A549 treated with Mapracorat at 1 μM for 4 hours (cell line): Measurements from ENCODE around the gene CA11. TPM values are rescaled to one million over a fixed set of nuclear protein-coding genes. Genes with fewer than 3 reads are reported as not detected.

Source experiments
- total RNA-seq: library from RNA; stranded (reverse); fragments of 200-300 nt; extraction: Qiagen RNA extraction; gene quantifications from 5 replicates; pipeline ENCODE4 v1.2.3, GENCODE V29; 2022

CA11 gene
- total RNA-seq = 7.9 to 13.4 TPM (median 9.7 TPM) in 5 replicates

DNA sequence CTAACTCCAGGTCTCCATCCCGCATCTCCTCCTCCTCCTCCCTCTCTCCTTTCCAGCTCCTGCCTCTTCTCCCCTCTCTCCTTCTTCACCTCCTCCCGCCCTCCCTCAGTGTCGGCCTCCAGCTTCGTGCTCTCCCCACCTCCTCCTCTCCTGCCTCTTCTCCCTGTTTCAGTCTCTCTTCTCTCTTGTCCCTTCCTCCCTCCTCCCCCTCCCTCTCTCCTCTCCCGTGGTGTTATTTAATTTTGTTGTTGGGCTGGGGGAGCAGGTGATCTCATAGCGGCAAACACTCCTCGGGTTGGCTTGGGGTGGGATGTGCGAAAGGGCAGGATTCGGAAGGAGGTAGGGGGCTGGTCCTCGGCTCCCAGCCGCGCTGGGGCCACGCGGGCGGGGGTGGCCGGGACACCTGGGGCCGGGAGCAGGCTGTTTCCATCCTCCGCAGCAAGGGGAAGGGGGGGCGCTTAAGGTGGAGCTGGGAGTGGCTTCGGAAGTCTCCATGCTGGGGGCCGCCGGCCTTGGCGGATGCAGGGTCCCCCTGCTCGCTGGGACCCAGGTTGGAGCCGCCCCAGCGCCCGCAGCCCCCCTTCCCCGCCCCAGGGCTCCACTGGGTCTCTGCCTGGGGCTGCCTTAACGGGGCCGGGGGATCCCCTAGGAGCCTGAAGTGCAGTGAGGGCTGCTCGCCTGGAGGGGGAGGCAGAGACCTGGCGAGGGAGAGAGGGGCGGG, at the start of gene CA11:
Gene CA11, minus strand, starts transcription at position 187 of the 721 bp plus-strand sequence. CDS start 555 bp downstream, outside the sequence.

DNA sequence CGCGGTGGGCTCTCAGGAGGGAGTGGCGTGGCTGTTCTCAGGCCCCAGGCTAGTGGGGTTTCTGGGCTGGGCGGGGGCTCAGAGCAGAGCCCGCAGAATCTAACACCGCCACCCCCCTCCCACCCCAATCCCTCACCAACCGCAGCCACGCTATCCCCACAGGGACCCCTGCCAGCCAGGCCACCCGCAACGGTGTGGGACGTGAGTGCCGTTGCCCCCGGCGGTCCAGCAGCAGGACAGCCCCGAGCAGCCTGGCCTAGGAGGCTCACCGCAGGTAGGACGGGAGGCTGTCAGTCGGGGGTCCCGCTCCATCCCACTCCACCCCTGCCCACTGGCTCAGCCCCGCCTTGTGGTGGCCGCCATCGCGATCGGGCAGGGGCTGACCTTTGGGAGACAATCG, 27.0 kb upstream of the CA11 start, which contains the start of gene NTN5:
Gene NTN5, minus strand, starts transcription at position 24 of the 400 bp plus-strand sequence. CDS start 2,031 bp downstream, outside the sequence.

DNA sequence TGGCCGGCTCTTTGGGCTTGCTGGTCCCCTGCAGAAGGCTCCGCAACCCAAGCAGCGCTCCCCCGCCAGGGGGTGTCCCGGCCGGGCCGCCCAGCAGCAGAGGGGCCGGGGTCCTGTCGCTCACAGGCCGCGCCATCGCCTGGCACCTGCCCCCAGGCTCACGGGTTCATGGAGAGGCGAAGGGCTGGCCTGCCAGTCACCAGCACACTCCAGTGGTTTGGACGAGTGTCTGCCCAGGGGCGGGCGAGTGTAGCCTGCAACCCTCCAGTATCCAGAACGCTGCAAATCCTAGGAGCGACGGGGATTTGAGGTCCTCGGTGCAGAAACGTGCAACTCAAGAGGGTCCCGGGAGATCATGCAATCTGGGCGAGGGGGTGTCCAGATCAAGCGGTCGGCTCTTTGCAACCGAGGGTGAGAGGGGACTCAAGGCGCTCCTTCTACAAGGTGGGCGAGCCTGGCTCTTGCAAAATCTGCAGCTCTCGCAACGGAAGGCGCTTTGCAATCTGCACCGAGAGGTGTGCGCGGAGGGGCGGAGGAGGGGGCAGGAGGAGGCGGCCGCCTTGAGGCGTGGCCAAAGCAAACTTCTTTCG, 9.0 kb downstream of the CA11 start, which contains the start of gene DBP:
Gene DBP, minus strand, starts transcription at position 521 of the 590 bp plus-strand sequence. Its CDS starts 385 bp downstream, at position 136.

DNA sequence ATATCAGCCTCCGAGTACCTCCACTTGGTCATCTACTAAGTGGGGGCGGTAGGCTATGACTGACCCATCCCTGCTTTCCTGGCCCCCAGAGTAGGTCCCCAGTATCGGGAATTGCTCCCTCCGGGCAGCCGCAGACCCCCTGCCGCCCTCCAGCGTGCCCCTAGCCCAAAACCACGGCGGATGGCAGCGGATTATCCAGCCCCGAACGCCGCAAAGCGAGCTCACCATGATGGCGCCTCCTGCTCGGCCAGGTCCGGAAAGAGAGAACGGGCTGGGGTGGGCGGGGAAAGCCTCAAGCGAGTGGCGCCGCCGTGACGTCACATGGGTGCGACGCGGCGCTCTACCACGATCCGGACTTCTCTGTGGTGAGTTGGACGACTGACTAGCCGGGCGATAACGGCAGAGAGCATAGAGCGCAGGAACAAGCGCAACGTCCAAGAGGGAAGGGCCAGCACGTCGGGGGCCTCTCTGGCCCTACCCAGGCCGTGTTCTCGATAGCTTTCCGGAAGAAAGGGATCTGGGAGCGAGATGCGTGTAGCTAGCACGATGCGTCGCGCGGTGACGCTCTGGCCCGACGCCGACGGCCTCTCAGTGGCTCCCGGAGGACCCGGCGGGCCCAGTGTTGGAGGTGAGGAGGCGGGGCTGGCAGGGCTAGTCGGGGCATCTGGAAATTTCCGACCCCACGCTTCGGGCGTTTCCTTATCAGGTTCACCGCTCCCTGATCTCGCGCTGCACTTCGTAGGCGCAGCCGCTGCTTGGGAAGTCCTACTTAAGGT, 26.9 kb downstream of the CA11 start, which contains the start of the genes RPL18 and SPHK2:
Gene RPL18, minus strand, starts transcription at position 263 of the 776 bp plus-strand sequence. Its CDS starts 35 bp downstream, at position 228.
Gene SPHK2, plus strand, starts transcription at position 591 of the 776 bp plus-strand sequence. CDS start 1,009 bp downstream, outside the sequence.

DNA sequence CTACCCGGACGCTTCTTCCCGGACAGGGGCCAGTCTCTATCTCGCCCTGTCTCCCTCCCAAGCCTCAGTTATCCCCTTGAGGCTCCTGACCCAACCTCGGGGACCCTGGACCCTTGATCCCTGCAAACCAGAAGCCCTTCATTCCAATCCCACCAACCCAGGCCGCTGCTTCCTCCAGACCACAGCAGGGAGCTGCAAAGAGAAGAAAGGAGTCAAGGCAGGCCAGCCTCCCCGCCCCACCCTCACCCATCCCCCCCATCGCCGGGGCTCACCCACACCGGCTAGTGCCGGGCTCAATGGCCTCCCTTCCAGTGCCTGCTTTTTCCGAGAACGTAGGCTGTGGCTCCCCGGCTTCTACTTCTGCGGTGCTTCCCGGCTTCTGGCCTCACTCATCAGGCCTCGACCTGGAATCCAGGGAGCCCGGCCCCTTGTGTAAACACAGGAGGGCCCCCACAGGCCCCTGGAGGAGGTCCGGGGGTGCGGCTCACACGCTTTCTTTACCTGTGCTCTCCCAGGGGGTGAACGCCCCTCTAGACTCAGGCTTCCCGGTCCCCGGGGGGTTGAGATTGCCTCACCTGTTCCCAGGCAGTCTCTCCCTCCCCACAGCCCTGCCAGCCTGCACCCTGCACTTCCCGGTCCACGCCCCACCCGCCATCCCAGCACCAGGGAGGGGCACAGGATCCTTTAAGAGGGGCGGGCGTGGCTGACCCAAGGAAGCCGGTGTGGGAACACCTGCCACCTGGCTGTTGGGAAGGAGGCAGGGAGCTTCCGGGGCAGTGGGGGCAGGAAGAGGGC, 31.4 kb downstream of the CA11 start, which contains the start of gene FAM83E:
Gene FAM83E, minus strand, starts transcription at position 641 of the 795 bp plus-strand sequence. CDS start 1,704 bp downstream, outside the sequence.

DNA sequence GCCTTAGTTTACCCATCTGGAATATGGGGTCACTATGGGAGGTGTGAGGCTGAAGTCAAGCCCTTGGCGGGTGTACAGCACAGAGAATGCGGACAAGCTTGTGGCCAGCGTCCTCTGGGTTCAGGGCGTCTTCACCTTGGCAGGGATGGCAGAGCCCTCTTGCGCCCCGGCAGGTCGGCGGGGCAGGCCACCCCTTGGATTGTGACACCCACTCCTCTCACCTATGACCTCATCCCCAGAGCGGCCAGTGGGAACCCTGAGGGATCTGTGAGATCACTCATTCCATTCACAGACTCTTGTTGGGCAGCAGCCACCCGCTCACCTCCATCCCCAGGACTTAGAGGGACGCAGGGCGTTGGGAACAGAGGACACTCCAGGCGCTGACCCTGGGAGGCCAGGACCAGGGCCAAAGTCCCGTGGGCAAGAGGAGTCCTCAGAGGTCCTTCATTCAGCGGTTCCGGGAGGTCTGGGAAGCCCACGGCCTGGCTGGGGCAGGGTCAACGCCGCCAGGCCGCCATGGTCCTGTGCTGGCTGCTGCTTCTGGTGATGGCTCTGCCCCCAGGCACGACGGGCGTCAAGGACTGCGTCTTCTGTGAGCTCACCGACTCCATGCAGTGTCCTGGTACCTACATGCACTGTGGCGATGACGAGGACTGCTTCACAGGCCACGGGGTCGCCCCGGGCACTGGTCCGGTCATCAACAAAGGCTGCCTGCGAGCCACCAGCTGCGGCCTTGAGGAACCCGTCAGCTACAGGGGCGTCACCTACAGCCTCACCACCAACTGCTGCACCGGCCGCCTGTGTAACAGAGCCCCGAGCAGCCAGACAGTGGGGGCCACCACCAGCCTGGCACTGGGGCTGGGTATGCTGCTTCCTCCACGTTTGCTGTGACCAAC, 39.3 kb downstream of the CA11 start, which contains the start of gene SPACA4:
Gene SPACA4, plus strand, starts transcription at position 280 of the 896 bp plus-strand sequence. Its CDS starts 237 bp downstream, at position 517.

Other genes starting within 250 kb of the CA11 start
- gene GRWD1, start 200.2 kb downstream of the CA11 start, total RNA-seq = 97.2 to 126 TPM (median 111 TPM) in 5 replicates
- 0.77 to 2.1 TPM (median 1.1 TPM) in 5 replicates for gene KCNJ14, start 190.6 kb downstream of the CA11 start, total RNA-seq
- gene CYTH2, start 176.8 kb downstream of the CA11 start, total RNA-seq = 55.3 to 69.3 TPM (median 62.3 TPM) in 5 replicates
- gene LMTK3, start 134.4 kb downstream of the CA11 start, total RNA-seq = 2.1 to 5.4 TPM (median 4.9 TPM) in 5 replicates
- 14.1 to 18.6 TPM (median 16.0 TPM) in 5 replicates for gene SULT2B1, start 94.0 kb downstream of the CA11 start, total RNA-seq
- not detected in 5 replicates for gene SPACA4, start 39.4 kb downstream of the CA11 start, total RNA-seq
- 0.14 to 0.42 TPM (median 0.22 TPM) in 5 replicates for gene FAM83E, start 31.1 kb downstream of the CA11 start, total RNA-seq
- gene RPL18, start 27.0 kb downstream of the CA11 start, total RNA-seq = 3,098 to 3,568 TPM (median 3,229 TPM) in 5 replicates
- gene SPHK2, start 26.7 kb downstream of the CA11 start, total RNA-seq = 10.0 to 16.5 TPM (median 13.6 TPM) in 5 replicates
- 1.0 to 2.9 TPM (median 2.5 TPM) in 5 replicates for gene DBP, start 8.8 kb downstream of the CA11 start, total RNA-seq
- 0.07 to 0.19 TPM (median 0.10 TPM) in 4 of 5 replicates, not detected in the other for gene NTN5, start 26.8 kb upstream of the CA11 start, total RNA-seq
- gene FUT2, start 49.8 kb upstream of the CA11 start, total RNA-seq = not detected in 5 replicates
- 0.18 to 0.42 TPM (median 0.34 TPM) in 5 replicates for gene MAMSTR, start 73.5 kb upstream of the CA11 start, total RNA-seq
- gene RASIP1, start 94.4 kb upstream of the CA11 start, total RNA-seq = 0.43 to 0.82 TPM (median 0.59 TPM) in 5 replicates
- not detected in 5 replicates for gene IZUMO1, start 100.7 kb upstream of the CA11 start, total RNA-seq
- 0.04 to 0.10 TPM (median 0.05 TPM) in 5 replicates for gene FUT1, start 106.5 kb upstream of the CA11 start, total RNA-seq
- gene FGF21, start 109.3 kb upstream of the CA11 start, total RNA-seq = not detected in 5 replicates
- gene BCAT2, start 164.8 kb upstream of the CA11 start, total RNA-seq = 51.8 to 64.0 TPM (median 60.0 TPM) in 5 replicates
- 12.3 to 15.1 TPM (median 12.8 TPM) in 5 replicates for gene HSD17B14, start 190.3 kb upstream of the CA11 start, total RNA-seq
- gene PLEKHA4, start 222.4 kb upstream of the CA11 start, total RNA-seq = 1.2 to 2.0 TPM (median 1.8 TPM) in 5 replicates
- 81.6 to 126 TPM (median 104 TPM) in 5 replicates for gene PPP1R15A, start 226.2 kb upstream of the CA11 start, total RNA-seq